Right lobe of liver (tissue), 4 donors: ENCODE data around the gene SHF.

ENCODE experiments used
- POLR2A ChIP-seq: fragments of 450-650 bp; IDR thresholded peaks from one replicate; pipeline ENCODE4 v1.6.1; 2017; ENCODE audit warnings: antibody characterized with exemption, mild to moderate bottlenecking
- TF ChIP-seq, protein P1 (sequence below), 4 donors: fragments of 200-600 bp in 3 of 4; fragments of 450-650 bp in 1 of 4; IDR thresholded peaks; one replicate each; pipeline versions ENCODE4 v1.5.1 to v1.8.0; 2016 to 2022; ENCODE audit warnings: antibody characterized with exemption in 4 of 4, mild to moderate bottlenecking in 2 of 4
- donor health status: DM: no; HTN: no; CAD: no.
- donor health status: DM: no; HTN: no; CAD: no.
- donor health status: DM: no; HTN: yes; CAD: no.

DNA sequence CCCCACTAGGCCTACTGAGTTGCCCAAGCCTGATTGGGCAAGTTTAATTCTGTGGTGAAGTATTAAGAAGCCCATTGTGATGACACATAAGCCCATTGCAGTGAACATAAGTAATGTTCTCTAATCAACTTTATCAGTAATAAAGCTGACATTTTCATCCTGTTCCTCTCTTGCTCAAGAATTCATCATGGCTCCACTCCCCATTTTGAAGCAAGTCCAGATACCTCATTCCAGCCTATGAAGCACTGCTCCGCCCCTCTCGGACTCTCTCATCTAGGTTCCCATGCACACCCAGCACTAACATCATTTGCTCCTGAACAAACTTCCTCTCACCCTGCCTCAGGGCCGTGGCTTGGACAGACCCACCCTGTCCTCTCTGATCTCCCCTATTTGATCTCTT lies 10.5 kb downstream of the SHF start:
- TF ChIP-seq, protein P1, sequence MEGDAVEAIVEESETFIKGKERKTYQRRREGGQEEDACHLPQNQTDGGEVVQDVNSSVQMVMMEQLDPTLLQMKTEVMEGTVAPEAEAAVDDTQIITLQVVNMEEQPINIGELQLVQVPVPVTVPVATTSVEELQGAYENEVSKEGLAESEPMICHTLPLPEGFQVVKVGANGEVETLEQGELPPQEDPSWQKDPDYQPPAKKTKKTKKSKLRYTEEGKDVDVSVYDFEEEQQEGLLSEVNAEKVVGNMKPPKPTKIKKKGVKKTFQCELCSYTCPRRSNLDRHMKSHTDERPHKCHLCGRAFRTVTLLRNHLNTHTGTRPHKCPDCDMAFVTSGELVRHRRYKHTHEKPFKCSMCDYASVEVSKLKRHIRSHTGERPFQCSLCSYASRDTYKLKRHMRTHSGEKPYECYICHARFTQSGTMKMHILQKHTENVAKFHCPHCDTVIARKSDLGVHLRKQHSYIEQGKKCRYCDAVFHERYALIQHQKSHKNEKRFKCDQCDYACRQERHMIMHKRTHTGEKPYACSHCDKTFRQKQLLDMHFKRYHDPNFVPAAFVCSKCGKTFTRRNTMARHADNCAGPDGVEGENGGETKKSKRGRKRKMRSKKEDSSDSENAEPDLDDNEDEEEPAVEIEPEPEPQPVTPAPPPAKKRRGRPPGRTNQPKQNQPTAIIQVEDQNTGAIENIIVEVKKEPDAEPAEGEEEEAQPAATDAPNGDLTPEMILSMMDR (IDR thresholded peaks at IDR 0.05) = no peak
- no peak for TF ChIP-seq POLR2A
